Body of pancreas (tissue), 4 donors: ENCODE measurements around the gene PLCXD1. TPM values are rescaled to one million over a fixed set of nuclear protein-coding genes. Genes with fewer than 3 reads are reported as not detected.
A peak's percentile ranks its signal among the peaks of the same experiment; 100 is the strongest.

Experiments used
- ATAC-seq: fragments of 150-250 bp; one replicate; pipeline ENCODE4 v1.9.1; 2016
- DNase-seq, 4 donors: peaks; one replicate each; pipeline ENCODE4 v3.0.0-alpha.2; 2019
- H3K27ac ChIP-seq, 4 donors: fragments of 200-600 bp; sonication (generic); 1 replicate in 3 of 4; 2 replicates in 1 of 4; pipeline versions ENCODE4 v1.5.1 to v1.6.1; 2016 to 2019; ENCODE audit warnings: mild to moderate bottlenecking in 1 of 4, mixed read lengths in 1 of 4, moderate library complexity in 1 of 4
- H3K27me3 ChIP-seq, 2 donors: fragments of 200-600 bp; sonication (generic); one replicate each; pipeline ENCODE4 v1.6.0; 2016; ENCODE audit warnings: mild to moderate bottlenecking in 1 of 2
- H3K36me3 ChIP-seq, 2 donors: fragments of 200-600 bp; sonication (generic); replicated peaks in 1 of 2; 2 replicates each; pipeline ENCODE4 v1.5.1; 2016; ENCODE audit warnings: low read depth in 2 of 2; ENCODE audit not compliant: insufficient read depth in 1 of 2
- H3K4me1 ChIP-seq: fragments of 200-600 bp; sonication (generic); one replicate; pipeline ENCODE4 v1.6.0; 2016
- H3K4me3 ChIP-seq, 2 donors: fragments of 200-600 bp; sonication (generic); 1 replicate in 1 of 2; 2 replicates in 1 of 2; pipeline ENCODE4 v1.5.1; 2016 to 2019
- H3K9me3 ChIP-seq, 3 donors: fragments of 200-600 bp; sonication (generic); 1 replicate in 2 of 3; 2 replicates in 1 of 3; pipeline ENCODE4 v1.5.1; 2016
- POLR2A ChIP-seq, 3 donors: fragments of 450-650 bp; IDR thresholded peaks; one replicate each; pipeline ENCODE4 v1.6.1; 2016; ENCODE audit warnings: antibody characterized with exemption in 3 of 3, mild to moderate bottlenecking in 2 of 3
- WGBS, 2 donors: methylation state at CpG; one replicate each; pipeline ENCODE4 v1.1.5; 2017; 5-methylcytosine and 5-hydroxymethylcytosine counted together
- intact Hi-C: fragments of 100-400 bp; cut with DNase I; formaldehyde crosslinking; loops from one replicate; pipeline ENCODE4 v1.15.1; 2023
- total RNA-seq, 2 donors: library from RNA; depleted of rRNA; stranded (reverse); fragments of >200 nt; gene quantifications; one replicate each; pipeline ENCODE4 v1.1.0, GENCODE V29; 2016
- TF ChIP-seq, protein P1 (sequence below), 7 experiments: fragments of 450-650 bp in 4 of 7; fragments of 200-600 bp in 3 of 7; sonication (generic) in 3 of 7; IDR thresholded peaks; one replicate each; pipeline ENCODE4 v1.5.1; 2016 to 2019; ENCODE audit warnings: antibody characterized with exemption in 7 of 7

PLCXD1 gene
- total RNA-seq, 2 donors from 2014 or later = 4.2 to 7.3 TPM

GRCh38 chrX:265502-265901 is 15.7 kb upstream of the PLCXD1 start:
- no peak for TF ChIP-seq POLR2A (IDR thresholded peaks at IDR 0.05)
- TF ChIP-seq, protein P1, sequence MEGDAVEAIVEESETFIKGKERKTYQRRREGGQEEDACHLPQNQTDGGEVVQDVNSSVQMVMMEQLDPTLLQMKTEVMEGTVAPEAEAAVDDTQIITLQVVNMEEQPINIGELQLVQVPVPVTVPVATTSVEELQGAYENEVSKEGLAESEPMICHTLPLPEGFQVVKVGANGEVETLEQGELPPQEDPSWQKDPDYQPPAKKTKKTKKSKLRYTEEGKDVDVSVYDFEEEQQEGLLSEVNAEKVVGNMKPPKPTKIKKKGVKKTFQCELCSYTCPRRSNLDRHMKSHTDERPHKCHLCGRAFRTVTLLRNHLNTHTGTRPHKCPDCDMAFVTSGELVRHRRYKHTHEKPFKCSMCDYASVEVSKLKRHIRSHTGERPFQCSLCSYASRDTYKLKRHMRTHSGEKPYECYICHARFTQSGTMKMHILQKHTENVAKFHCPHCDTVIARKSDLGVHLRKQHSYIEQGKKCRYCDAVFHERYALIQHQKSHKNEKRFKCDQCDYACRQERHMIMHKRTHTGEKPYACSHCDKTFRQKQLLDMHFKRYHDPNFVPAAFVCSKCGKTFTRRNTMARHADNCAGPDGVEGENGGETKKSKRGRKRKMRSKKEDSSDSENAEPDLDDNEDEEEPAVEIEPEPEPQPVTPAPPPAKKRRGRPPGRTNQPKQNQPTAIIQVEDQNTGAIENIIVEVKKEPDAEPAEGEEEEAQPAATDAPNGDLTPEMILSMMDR (IDR thresholded peaks at IDR 0.05) = no peak
- Histone ChIP-seq H3K36me3 (no peaks in the 10 kb centered on the region), H3K4me3 (no peak overlapping the region), H3K27ac (no peak overlapping the region), H3K27me3 (no peaks in the 10 kb centered on the region), H3K4me1 (peaks cover 38% of the 10 kb centered on the region), H3K9me3 (no peaks in the 10 kb centered on the region)
- ATAC-seq (no peak), DNase-seq (no peak)
- intact Hi-C loops = no loop called here
- 92 to 94% methylated on average over 6 to 8 of the region's 8 CpGs for WGBS, 2 donors

- no peak for TF ChIP-seq POLR2A (IDR thresholded peaks at IDR 0.05)
- TF ChIP-seq, protein P1 (IDR thresholded peaks at IDR 0.05) = no peak
- H3K4me1 ChIP-seq = peaks cover 21% of the 10 kb centered on the region
- no peaks in the 10 kb centered on the region for H3K9me3 ChIP-seq
- DNase-seq (peak in 1 of 4 donors; percentile 3), ATAC-seq (no peak)
- no peaks in the 10 kb centered on the region for H3K36me3 ChIP-seq
- H3K27ac ChIP-seq = no peak overlapping the region
- intact Hi-C loops = no loop called here
- no peak overlapping the region for H3K4me3 ChIP-seq
- H3K27me3 ChIP-seq = no peaks in the 10 kb centered on the region
- 87 to 93% methylated on average over 16 to 27 of the region's 33 CpGs for WGBS, 2 donors
Observed at GRCh38 chrX:267771-268261, 13.4 kb upstream of the PLCXD1 start.

DNA sequence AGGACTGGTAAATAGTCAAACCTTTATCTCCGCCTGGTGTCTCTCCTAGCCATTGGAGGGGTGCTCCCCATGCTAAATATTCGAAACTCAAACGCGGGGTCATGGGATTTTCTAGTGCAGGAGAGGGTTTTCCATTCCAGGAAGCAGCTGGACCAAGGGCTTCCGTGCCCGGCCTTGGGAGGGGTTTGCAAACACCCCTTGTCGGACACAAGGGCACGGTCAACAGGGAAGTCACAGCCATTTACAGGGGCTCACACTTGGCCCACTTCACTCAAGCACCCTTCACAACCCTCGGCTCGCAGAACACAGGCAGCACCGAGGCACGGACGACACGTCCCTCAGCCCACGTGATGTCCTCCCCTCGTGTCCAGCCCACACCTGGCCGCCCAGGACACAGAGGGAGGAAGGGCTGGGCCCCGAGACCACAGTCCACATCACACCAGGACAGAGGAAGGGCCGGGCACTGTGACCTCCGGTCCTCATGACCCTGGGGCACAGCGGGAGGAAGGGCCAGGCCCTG is 10.3 kb upstream of the PLCXD1 start:
- ATAC-seq = no peak
- no peak overlapping the region for H3K4me3 ChIP-seq
- WGBS, 2 donors = 86 to 92% methylated on average over 12 to 15 of the region's 21 CpGs
- H3K27me3 ChIP-seq = no peaks in the 10 kb centered on the region
- no peaks in the 10 kb centered on the region for H3K9me3 ChIP-seq
- peak in 3 of 4 donors; percentile 2 to 10 (median 7) for DNase-seq
- peaks cover 5% of the 10 kb centered on the region for H3K4me1 ChIP-seq
- H3K27ac ChIP-seq = no peak overlapping the region
- intact Hi-C loops = no loop called here
- TF ChIP-seq POLR2A (IDR thresholded peaks at IDR 0.05) = no peak
- TF ChIP-seq, protein P1 (IDR thresholded peaks at IDR 0.05) = no peak
- no peaks in the 10 kb centered on the region for H3K36me3 ChIP-seq

GRCh38 chrX:274904-275475 is 6.2 kb upstream of the PLCXD1 start:
- Histone ChIP-seq H3K27ac (no peak overlapping the region), H3K27me3 (no peaks in the 10 kb centered on the region), H3K4me3 (no peak overlapping the region), H3K36me3 (no peaks in the 10 kb centered on the region), H3K4me1 (peaks cover 9% of the 10 kb centered on the region), H3K9me3 (no peaks in the 10 kb centered on the region)
- TF ChIP-seq, protein P1 (IDR thresholded peaks at IDR 0.05) = no peak
- no peak for TF ChIP-seq POLR2A (IDR thresholded peaks at IDR 0.05)
- peak in 3 of 4 donors; percentile 6 to 36 (median 10) for DNase-seq
- intact Hi-C loops = no loop called here
- 67 to 94% methylated on average over 10 to 12 of the region's 16 CpGs for WGBS, 2 donors
- no peak for ATAC-seq
